ENCODE data around the gene FPGS.

Gene FPGS

GRCh38 chr9:127767909-127768331 lies 34.8 kb upstream of the FPGS start:
- DNase-seq (ENCODE audit: low read depth) = no peak
- TF ChIP-seq CTCF (IDR thresholded peaks at IDR 0.05; ENCODE audit: insufficient read depth, low read depth, low read length, missing control alignments) = no peak
- no peak overlapping the region for H3K4me3 ChIP-seq (ENCODE audit: low read depth, low read length)

- no peak for DNase-seq (ENCODE audit: low read depth)
- no peak overlapping the region for H3K4me3 ChIP-seq (ENCODE audit: low read depth, low read length)
- no peak for TF ChIP-seq CTCF (IDR thresholded peaks at IDR 0.05; ENCODE audit: insufficient read depth, low read depth, low read length, missing control alignments)
Observed at GRCh38 chr9:127768698-127769097, 34.0 kb upstream of the FPGS start.

- no peak overlapping the region for H3K4me3 ChIP-seq (ENCODE audit: low read depth, low read length)
- TF ChIP-seq CTCF (IDR thresholded peaks at IDR 0.05; ENCODE audit: insufficient read depth, low read depth, low read length, missing control alignments) = no peak
- no peak for DNase-seq (ENCODE audit: low read depth)
Observed at GRCh38 chr9:127769101-127769500, 33.6 kb upstream of the FPGS start.

- no peak for DNase-seq (ENCODE audit: low read depth)
- H3K4me3 ChIP-seq (ENCODE audit: low read depth, low read length) = peak overlapping the region; percentile 66
- no peak for TF ChIP-seq CTCF (IDR thresholded peaks at IDR 0.05; ENCODE audit: insufficient read depth, low read depth, low read length, missing control alignments)
Observed at GRCh38 chr9:127769929-127770582, 32.6 kb upstream of the FPGS start.

- no peak for TF ChIP-seq CTCF (IDR thresholded peaks at IDR 0.05; ENCODE audit: insufficient read depth, low read depth, low read length, missing control alignments)
- DNase-seq (ENCODE audit: low read depth) = no peak
- peak overlapping the region; percentile 66 for H3K4me3 ChIP-seq (ENCODE audit: low read depth, low read length)
Observed at GRCh38 chr9:127770583-127770904, 32.1 kb upstream of the FPGS start.

- DNase-seq (ENCODE audit: low read depth) = peak; percentile 98
- no peak for TF ChIP-seq CTCF (IDR thresholded peaks at IDR 0.05; ENCODE audit: insufficient read depth, low read depth, low read length, missing control alignments)
- H3K4me3 ChIP-seq (ENCODE audit: low read depth, low read length) = peak overlapping the region; percentile 66
Observed at GRCh38 chr9:127770905-127771569, 31.6 kb upstream of the FPGS start.

Measured in GM12865 (cell line).